Measurements from ENCODE around the gene APOB.

GRCh38 chr2:20961858-20962257 lies 82.0 kb downstream of the APOB start:
- TF ChIP-seq, protein P1, sequence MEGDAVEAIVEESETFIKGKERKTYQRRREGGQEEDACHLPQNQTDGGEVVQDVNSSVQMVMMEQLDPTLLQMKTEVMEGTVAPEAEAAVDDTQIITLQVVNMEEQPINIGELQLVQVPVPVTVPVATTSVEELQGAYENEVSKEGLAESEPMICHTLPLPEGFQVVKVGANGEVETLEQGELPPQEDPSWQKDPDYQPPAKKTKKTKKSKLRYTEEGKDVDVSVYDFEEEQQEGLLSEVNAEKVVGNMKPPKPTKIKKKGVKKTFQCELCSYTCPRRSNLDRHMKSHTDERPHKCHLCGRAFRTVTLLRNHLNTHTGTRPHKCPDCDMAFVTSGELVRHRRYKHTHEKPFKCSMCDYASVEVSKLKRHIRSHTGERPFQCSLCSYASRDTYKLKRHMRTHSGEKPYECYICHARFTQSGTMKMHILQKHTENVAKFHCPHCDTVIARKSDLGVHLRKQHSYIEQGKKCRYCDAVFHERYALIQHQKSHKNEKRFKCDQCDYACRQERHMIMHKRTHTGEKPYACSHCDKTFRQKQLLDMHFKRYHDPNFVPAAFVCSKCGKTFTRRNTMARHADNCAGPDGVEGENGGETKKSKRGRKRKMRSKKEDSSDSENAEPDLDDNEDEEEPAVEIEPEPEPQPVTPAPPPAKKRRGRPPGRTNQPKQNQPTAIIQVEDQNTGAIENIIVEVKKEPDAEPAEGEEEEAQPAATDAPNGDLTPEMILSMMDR (IDR thresholded peaks at IDR 0.05) = no peak
- TF ChIP-seq POLR2A (IDR thresholded peaks at IDR 0.05) = no peak
- TF ChIP-seq POLR2AphosphoS5 (IDR thresholded peaks at IDR 0.05) = no peak

All from breast epithelium (tissue), 3 donors.